GM18861 (cell line): ENCODE results near the gene GTPBP1.

Experiments used
- ATAC-seq: cut with Tn5 transposase; IDR thresholded peaks from one replicate; pipeline ENCODE4 v1.9.1; 2021; ENCODE audit not compliant: unreplicated experiment

The GTPBP1 gene

GRCh38 chr22:38782402-38783094, 76.8 kb downstream of the GTPBP1 start:
- no peak for ATAC-seq
